NCI-H2107 (cell line): ENCODE measurements around the gene TFDP1.
"Not testable (repeated sequence)": the region's sequence is repeated elsewhere in the genome, so short reads cannot be mapped to it uniquely, and the experiment has no call there.

ENCODE experiments used
- DNase-seq: peaks from one replicate; lab custom pipeline; 2025; lab: John Stamatoyannopoulos, UW

Gene TFDP1

GRCh38 chr13:113573065-113573464, 11.5 kb upstream of the TFDP1 start:
- DNase-seq: no peak

DNA sequence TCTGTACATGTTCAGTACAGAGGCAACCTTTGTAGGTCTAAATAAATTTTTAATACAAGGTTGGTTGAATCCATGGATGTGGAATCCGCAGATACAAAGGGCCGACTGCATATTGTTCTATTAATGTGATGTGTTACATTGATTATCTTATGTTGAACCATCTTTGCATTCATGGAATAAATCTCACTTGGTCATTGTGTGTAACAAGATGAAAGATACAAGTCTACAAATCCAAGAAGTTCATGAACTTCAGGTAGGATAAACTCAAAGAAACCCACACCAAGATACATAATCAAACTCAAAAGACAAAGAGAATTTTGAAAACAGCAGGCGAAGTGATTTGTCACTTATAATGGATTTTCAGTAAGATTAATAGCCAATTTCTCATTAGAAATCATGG, 8.0 kb upstream of the TFDP1 start:
- DNase-seq: no peak

DNA sequence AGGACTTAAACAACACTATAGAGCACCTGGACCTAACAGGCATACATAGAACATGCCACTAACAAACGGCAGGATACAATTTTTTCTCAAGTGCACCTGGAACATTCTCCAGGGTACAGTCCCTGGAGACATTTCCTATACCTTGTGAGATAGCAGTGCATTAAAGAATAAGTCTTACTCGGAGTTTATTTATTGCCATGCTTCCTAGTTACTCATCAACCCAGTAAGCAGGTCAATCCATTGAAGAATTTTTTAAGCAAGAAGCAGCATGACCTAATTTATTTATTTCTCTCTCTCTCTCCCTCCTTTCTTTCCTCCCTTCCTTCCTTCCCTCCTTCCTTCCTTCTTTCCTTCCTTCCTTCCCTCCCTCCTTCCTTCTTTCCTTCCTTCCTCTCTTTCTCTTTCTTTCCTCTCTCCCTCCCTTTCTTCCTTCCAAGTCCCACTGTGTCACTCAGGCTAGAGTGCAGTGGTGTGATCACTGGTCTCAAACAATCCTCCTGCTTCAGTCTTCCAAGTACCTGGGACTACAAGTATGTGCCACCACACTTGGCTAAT, 6.6 kb upstream of the TFDP1 start:
- no peak for DNase-seq

DNA sequence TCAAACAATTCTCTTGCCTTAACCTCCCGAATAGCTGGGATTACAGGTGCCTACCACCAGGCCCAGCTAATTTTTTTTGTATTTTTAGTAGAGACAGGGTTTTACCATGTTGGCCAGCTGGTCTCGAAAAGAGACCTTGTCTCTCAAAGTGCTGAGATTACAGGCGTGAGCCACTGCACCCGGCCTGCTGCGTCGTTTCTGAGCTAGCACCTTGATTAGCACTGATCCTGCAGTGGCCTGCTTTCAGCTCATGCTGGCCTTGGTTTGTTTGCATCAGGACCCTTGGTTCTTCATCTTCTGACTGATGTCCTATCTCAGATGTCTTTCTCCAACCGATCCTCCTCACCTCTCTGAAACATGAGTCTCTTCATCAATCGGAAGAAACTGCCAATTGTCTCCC, 4.9 kb upstream of the TFDP1 start:
- no peak for DNase-seq

- no peak for DNase-seq
Observed at GRCh38 chr13:113581871-113582270, 2.7 kb upstream of the TFDP1 start.

GRCh38 chr13:113582841-113583631, 1.5 kb upstream of the TFDP1 start:
- DNase-seq: no peak

- DNase-seq: no peak
Observed at GRCh38 chr13:113584870-113585671, 518 bp downstream of the TFDP1 start.

DNA sequence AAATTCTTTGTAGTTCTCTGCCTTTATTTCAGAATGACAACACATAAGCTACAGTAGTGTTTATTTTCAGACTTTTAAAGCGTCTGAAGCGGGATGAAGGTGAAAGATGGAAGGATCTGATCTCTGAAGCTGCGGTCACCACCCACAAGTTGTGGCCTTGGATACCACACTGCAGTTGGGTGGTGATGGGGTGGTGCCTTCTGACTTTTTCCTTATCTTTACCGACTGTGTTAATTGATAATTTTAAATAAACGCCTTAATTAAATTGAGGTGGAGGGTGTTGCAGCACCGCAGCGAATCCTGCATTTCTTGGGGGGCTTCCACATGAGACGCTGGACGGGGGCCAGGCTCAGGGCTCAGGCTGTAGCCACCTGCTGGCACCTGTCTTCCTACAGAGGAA, 1.3 kb downstream of the TFDP1 start:
- DNase-seq: no peak

DNA sequence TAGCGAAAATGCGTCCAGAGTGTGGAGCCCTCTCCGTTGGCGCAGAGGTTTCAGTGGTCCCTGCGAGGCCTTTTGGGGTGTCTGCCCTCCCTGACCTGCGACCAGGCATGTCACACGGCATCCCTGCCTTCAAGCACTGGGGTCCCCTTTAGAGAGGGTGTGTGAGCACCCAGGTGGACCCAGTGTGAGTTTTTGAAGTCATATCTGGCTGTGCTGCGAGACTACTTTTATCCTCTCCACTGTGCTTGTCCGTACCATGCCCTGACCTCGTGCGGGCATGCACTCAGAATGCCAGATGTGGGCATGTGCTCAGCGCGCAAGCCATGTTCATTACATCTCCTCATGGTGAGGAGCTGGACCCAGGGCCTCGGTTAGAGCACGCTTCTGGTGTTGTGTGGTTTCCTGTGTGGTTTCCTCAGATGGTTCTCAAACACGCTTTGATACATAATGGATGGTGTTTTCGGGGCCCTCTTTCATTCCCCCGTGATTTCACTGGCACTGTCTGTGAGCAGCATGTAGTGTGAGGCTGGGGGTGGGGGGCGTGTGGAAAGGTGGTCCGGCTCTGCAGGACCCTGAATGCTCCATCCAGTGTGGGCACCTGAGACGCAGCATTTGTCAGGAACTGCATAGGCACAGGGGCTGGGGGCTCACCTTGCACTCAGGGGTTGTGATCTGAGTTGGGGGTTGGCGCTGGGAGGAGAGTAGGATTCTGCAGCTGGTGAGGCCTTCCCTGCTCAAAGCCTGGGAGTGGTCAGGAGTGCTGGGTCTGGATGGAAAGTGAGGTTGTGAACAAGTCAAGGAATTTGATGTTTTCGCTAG, 2.3 kb downstream of the TFDP1 start:
- DNase-seq: no peak

GRCh38 chr13:113588394-113589111, 4.0 kb downstream of the TFDP1 start:
- DNase-seq: no peak

DNA sequence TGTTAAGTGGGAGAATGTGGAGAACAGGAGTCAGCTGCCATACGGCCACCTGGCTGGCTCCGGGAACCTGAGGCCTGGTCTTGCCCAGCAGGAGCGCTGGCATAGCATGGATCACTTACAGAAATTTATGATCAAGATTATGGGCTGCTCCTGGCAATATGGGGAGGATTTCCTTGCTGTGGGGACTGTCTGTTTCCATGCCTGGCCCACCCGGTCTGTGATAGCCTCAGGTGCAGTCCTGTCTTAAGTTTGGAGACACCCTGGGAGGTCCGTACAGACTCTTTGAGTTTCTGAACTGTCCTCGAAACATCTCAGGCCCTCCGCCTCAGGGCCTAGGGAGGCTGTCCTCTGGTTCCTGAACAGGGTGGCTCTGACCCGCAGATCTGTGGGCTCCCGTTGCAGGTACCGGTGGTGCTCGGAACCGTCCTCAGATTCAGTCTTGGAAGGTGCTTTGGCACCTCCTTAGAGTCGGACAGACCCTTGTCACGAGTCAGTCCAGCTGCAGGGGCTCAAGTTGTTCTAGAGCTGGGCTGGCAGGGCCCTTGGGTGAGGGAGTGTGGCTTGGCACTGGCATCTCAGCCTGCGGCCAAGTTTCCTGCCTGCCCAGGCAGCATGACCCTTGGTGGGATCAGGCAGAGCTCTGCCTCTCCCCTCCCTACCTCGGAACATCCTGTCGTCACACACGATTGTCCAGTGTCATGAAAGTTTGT, 4.9 kb downstream of the TFDP1 start:
- DNase-seq: no peak

DNA sequence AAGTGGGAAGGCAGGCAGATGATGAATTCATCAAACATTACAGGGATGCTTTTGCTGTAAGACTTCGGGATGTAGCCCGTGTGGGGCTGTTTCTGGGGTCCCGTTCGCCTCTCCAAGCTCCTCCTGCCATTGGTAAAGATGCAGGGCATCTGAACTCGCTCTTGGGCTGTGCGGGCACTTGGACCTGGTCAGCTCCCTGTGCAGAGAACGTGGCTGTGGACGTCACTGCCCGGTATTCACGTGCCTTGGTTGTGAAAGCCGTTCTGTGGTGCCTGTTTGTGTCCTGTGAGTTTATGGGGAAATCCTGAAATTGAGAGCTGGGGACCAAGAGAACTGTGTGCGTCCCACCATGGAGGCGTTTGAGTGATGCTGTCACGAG, 5.4 kb downstream of the TFDP1 start:
- DNase-seq: no peak

DNA sequence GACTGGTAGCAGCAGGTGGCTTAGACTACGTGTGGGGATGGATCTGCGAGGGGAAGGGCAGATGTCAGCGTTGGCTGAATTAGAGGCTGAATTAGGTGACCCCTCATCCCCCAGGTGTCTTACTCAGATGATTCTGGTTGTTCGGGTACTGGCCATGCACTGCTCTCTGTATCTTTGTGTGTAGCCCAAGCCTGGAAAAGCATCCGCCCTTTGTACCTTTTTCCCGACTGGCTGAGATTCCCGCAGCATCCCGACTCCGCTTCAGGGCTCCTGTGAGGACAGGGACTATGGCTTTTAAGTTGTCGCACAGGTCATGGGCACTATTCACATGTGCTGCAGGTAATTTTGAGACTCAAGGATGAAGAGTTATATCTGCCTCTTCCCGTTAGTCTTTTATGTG, 7.2 kb downstream of the TFDP1 start:
- DNase-seq: no peak

DNA sequence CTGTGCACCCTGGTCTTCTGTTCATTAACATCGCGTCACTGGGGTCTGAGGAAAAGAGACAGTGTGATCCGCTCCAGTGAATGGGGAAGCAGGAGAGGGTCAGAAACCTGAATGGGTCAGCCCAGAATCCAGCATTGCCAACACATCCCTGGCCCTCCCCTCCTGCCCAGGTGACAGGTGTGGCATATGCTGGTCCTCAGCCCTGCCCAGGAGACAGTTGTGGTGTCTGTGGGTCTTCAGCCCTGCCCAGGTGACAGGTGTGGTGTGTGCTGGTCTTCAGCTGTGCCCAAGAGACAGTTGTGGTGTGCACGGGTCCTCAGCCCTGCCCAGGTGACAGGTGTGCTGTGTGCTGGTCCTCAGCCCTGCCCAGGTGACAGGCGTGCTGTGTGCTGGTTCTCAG, 8.0 kb downstream of the TFDP1 start:
- no peak for DNase-seq

GRCh38 chr13:113594066-113594821, 9.7 kb downstream of the TFDP1 start:
- DNase-seq: not testable (repeated sequence)

GRCh38 chr13:113595131-113595530, 10.6 kb downstream of the TFDP1 start:
- no peak for DNase-seq

DNA sequence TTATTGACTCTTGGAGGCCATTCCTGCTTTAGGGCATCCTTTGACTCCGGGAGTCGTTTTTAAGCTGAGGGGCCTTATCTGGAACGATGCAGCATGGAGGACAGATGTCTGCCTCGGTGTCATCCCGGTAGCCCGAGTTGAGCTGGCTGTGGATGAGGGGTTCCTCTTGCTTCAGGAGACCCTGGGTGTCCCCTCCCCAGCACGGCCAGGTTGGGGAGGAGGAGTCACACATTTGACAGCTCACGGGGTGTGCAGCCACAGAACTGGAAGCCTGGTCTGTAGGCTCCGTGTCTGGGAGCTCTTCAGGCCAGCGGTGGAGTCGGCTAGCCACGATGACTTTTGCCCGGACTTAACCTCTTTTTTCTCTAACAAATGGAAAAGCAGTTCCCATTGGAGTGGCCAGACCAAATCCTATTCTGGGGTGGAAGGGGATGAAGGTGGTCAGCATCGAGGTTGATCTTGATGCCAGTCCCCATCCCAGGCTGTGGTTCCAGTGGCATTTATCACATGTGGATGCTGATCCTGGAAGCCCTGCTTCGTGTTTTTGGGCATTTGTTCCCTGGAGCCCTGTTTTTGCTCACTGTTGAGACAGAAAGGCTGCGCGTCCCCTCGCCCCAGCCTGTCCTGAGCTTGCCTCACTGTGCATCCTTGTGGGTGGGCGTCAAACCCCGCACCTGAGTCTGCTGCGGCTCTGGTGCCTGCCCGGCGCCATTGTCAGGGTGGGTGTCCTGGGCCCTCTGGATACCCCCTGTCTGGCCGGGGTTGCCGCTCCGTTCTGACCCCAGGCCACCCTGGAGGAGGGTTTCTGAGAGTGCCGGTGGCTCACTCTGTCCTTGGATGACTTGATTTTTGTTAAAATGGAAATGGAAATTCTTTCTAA, 12.0 kb downstream of the TFDP1 start:
- no peak for DNase-seq

GRCh38 chr13:113597391-113598080, 13.0 kb downstream of the TFDP1 start:
- DNase-seq: no peak

- no peak for DNase-seq
Observed at GRCh38 chr13:113598081-113598410, 13.5 kb downstream of the TFDP1 start.
